ENCODE data around the gene ALOX12B.
A peak's percentile ranks its signal among the peaks of the same experiment; 100 is the strongest.

The ALOX12B gene

GRCh38 chr17:8075574-8076342 lies 11.8 kb downstream of the ALOX12B start:
- H3K4me3 ChIP-seq (ENCODE audit: low read depth, low read length) = no peak overlapping the region

DNA sequence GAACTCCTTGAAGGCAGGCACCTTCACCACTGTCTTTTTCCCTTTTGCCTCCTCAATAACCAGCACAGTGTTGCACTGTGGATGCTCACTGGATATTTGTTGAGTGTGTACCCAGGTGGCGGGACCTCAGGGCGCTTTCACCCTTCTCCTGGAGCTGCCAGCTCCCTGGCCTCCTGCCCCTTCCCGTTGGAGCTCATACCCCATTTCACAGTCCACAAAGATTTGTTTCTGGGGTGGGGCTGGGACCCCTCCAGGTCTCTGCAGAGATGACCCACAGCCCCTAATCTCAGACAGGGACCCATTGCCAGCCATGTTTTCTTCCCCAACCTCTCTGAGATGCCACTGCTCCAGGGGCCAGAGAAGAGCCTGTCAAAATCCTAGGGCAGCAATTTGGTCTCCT lies 12.4 kb downstream of the ALOX12B start:
- no peak overlapping the region for H3K4me3 ChIP-seq (ENCODE audit: low read depth, low read length)
- DNase-seq (ENCODE audit: low read depth) = no peak
- TF ChIP-seq, protein P1, sequence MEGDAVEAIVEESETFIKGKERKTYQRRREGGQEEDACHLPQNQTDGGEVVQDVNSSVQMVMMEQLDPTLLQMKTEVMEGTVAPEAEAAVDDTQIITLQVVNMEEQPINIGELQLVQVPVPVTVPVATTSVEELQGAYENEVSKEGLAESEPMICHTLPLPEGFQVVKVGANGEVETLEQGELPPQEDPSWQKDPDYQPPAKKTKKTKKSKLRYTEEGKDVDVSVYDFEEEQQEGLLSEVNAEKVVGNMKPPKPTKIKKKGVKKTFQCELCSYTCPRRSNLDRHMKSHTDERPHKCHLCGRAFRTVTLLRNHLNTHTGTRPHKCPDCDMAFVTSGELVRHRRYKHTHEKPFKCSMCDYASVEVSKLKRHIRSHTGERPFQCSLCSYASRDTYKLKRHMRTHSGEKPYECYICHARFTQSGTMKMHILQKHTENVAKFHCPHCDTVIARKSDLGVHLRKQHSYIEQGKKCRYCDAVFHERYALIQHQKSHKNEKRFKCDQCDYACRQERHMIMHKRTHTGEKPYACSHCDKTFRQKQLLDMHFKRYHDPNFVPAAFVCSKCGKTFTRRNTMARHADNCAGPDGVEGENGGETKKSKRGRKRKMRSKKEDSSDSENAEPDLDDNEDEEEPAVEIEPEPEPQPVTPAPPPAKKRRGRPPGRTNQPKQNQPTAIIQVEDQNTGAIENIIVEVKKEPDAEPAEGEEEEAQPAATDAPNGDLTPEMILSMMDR (conservative IDR thresholded peaks at IDR 0.05; ENCODE audit: low read depth, low read length) = no peak

More at GRCh38 chr17:8075574-8076342, 11.8 kb downstream of the ALOX12B start:
- TF ChIP-seq, protein P1 (conservative IDR thresholded peaks at IDR 0.05; ENCODE audit: low read depth, low read length) = no peak
- no peak for DNase-seq (ENCODE audit: low read depth)

DNA sequence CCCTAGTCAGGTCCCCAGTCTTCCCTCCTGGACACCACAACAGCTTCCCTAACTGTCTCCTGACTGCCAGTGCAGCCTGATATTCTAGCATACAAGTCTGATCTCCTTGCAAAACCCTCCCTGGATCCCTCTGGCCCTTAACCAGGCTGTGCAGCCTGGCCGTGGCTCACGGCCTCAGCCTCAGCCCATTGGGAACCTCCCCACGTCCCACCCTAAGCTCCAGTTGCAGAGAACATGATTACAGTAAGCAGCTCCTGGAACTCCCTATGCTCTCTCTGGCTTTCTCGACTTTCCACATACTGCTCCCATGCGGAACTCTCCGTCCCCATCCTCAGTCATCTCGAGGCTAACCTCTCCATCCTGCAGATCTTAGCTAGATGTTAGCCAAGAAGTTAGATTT lies 13.0 kb downstream of the ALOX12B start:
- no peak for DNase-seq (ENCODE audit: low read depth)
- no peak overlapping the region for H3K4me3 ChIP-seq (ENCODE audit: low read depth, low read length)
- TF ChIP-seq, protein P1 (conservative IDR thresholded peaks at IDR 0.05; ENCODE audit: low read depth, low read length) = no peak

- TF ChIP-seq, protein P1 (conservative IDR thresholded peaks at IDR 0.05; ENCODE audit: low read depth, low read length) = peak; percentile 88
- no peak overlapping the region for H3K4me3 ChIP-seq (ENCODE audit: low read depth, low read length)
- peak; percentile 73 for DNase-seq (ENCODE audit: low read depth)
Measured at GRCh38 chr17:8073627-8074484, 13.7 kb downstream of the ALOX12B start.

DNA sequence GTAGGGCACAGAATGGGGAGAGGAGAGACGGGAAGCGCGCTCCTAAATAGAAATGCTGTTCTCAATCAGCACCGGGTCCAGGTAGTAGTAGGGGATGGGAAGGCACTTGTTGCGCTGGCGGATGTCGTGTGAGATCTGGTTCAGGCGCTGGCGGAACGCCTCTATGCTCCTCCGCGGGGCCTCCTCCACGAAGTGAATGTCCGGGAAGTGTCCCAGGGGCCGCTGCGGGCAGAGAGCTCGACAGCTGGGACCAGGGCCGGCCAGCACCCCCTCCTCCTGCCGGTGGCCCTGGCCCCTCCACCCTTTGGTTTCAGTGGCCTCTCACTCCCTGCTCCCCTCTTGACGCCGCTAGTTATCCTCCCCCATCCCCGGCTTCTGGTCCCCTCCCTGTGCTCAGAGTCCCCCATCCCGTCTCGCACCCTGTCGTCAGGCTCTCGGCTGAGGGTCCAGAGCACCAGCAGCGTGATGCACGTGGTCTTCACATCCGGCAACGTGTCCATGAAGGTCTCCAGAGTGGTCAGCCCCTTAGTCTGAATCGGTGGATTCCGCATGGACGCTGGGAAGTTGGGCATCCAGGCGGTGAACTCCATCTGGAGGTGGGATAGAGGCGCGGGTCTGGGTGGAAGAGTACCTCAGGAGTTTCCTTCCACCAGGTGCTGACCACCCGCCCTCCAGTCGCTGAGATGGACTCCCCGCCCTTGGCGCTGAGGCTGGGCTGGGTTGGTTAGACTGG lies 14.6 kb downstream of the ALOX12B start:
- TF ChIP-seq, protein P1 (conservative IDR thresholded peaks at IDR 0.05; ENCODE audit: low read depth, low read length) = no peak
- H3K4me3 ChIP-seq (ENCODE audit: low read depth, low read length) = no peak overlapping the region
- no peak for DNase-seq (ENCODE audit: low read depth)

- no peak for DNase-seq (ENCODE audit: low read depth)
- TF ChIP-seq, protein P1 (conservative IDR thresholded peaks at IDR 0.05; ENCODE audit: low read depth, low read length) = no peak
- no peak overlapping the region for H3K4me3 ChIP-seq (ENCODE audit: low read depth, low read length)
Measured at GRCh38 chr17:8072341-8072728, 15.2 kb downstream of the ALOX12B start.

Measured in choroid plexus epithelial cell (primary cell).